A549 (cell line): ENCODE data around the gene SPARC.

Source experiments
- CBX8 ChIP-seq: fragments of 200-600 bp; sonication (generic); IDR thresholded peaks from 2 replicates; pipeline ENCODE4 v1.6.1; 2016
- CHD2 ChIP-seq: fragments of 150-350 bp; IDR thresholded peaks from 2 replicates; pipeline ENCODE4 v1.6.1; 2014; ENCODE audit warnings: low read length; ENCODE audit not compliant: partially characterized antibody
- HDAC2 ChIP-seq: fragments of 200-600 bp; sonication (generic); IDR thresholded peaks from 2 replicates; pipeline ENCODE4 v1.6.1; 2016
- HOXB5 ChIP-seq: fragments of 250-450 bp; sonication (Bioruptor Pico); IDR thresholded peaks from 2 replicates; pipeline ENCODE4 v1.5.0; 2020; ENCODE audit warnings: mild to moderate bottlenecking, moderate library complexity
- POLR2A ChIP-seq: IDR thresholded peaks from 2 replicates; pipeline ENCODE4 v1.6.1; 2012; ENCODE audit warnings: mild to moderate bottlenecking, low read length
- SMC3 ChIP-seq: fragments of >200 bp; sonication (Bioruptor Twin); formaldehyde crosslinking; IDR thresholded peaks from 3 replicates; pipeline ENCODE4 v1.6.1; 2018; ENCODE audit warnings: inconsistent platforms
- TF ChIP-seq, protein P1 (sequence below): fragments of >200 bp; sonication (Bioruptor Twin); formaldehyde crosslinking; IDR thresholded peaks from 3 replicates; pipeline ENCODE4 v1.5.1; 2016
- TF ChIP-seq, protein P2 (sequence below): IDR thresholded peaks from 2 replicates; pipeline ENCODE4 v1.6.1; 2012

DNA sequence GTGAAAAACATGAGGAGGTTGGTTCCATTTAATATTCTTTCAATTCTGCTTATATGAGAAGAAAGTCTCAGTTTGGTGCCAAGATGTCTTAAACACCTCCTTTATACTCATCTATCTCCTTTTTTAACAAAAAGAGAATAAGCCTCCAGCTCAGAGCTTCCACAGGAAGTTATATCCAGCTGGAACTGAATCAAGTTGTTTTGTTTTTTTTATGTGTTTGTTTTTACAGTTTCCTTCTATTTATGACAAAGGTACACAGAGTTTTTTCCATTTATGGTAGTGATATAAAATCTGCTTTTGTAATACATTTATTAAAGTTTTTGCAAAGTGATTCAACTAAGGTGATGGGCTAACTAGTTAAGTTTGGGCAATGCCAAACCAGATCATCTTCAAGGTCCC lies 10.4 kb downstream of the SPARC start:
- TF ChIP-seq CHD2 = no peak
- TF ChIP-seq, protein P1, sequence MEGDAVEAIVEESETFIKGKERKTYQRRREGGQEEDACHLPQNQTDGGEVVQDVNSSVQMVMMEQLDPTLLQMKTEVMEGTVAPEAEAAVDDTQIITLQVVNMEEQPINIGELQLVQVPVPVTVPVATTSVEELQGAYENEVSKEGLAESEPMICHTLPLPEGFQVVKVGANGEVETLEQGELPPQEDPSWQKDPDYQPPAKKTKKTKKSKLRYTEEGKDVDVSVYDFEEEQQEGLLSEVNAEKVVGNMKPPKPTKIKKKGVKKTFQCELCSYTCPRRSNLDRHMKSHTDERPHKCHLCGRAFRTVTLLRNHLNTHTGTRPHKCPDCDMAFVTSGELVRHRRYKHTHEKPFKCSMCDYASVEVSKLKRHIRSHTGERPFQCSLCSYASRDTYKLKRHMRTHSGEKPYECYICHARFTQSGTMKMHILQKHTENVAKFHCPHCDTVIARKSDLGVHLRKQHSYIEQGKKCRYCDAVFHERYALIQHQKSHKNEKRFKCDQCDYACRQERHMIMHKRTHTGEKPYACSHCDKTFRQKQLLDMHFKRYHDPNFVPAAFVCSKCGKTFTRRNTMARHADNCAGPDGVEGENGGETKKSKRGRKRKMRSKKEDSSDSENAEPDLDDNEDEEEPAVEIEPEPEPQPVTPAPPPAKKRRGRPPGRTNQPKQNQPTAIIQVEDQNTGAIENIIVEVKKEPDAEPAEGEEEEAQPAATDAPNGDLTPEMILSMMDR = no peak
- TF ChIP-seq SMC3 = no peak
- TF ChIP-seq, protein P2, sequence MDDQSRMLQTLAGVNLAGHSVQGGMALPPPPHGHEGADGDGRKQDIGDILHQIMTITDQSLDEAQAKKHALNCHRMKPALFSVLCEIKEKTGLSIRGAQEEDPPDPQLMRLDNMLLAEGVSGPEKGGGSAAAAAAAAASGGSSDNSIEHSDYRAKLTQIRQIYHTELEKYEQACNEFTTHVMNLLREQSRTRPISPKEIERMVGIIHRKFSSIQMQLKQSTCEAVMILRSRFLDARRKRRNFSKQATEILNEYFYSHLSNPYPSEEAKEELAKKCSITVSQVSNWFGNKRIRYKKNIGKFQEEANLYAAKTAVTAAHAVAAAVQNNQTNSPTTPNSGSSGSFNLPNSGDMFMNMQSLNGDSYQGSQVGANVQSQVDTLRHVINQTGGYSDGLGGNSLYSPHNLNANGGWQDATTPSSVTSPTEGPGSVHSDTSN = no peak
- TF ChIP-seq POLR2A = no peak
- no peak for TF ChIP-seq HDAC2
- TF ChIP-seq CBX8 = no peak
- no peak for TF ChIP-seq HOXB5 (CRISPR knock-in tag)
